Measurements from ENCODE around the gene C6orf120.

Gene C6orf120

DNA sequence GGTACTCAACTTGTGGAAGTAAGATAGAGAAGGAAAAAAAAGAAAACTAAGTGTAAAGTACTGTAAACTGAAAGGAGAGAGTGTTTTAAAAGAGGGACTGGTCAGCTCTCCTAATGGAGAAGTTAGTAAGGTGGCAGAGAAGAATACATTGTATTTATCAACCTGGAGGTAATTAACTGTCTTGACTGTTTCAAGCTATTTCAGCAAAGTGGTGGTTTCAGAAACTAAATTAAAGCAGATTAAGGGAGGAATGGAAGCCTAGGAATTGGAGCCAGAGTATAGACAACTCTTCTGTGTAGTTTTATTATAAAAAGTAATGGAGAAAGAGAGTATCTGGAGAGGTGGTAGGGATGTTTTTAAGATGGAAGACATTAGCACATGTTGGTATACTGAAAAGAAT is 25.0 kb downstream of the C6orf120 start:
- Histone ChIP-seq H3K9me3 (ENCODE audit: control insufficient read depth, insufficient read depth, low read length) (no peaks in the 10 kb centered on the region), H3K27me3 (ENCODE audit: control insufficient read depth, insufficient read depth, low read length) (peaks cover 35% of the 10 kb centered on the region), H3K9ac (ENCODE audit: low read depth, low read length) (no peak overlapping the region), H3K4me3 (ENCODE audit: low read depth, low read length) (no peak overlapping the region), H3K4me1 (ENCODE audit: control insufficient read depth, insufficient read depth, low read length) (peaks cover 9% of the 10 kb centered on the region), H3K36me3 (ENCODE audit: control insufficient read depth, insufficient read depth, low read length) (no peaks in the 10 kb centered on the region)

GRCh38 chr6:169729961-169730360 is 28.0 kb downstream of the C6orf120 start:
- H3K27me3 ChIP-seq (ENCODE audit: control insufficient read depth, insufficient read depth, low read length): peaks cover 23% of the 10 kb centered on the region
- H3K36me3 ChIP-seq (ENCODE audit: control insufficient read depth, insufficient read depth, low read length): no peaks in the 10 kb centered on the region
- no peak overlapping the region for H3K9ac ChIP-seq (ENCODE audit: low read depth, low read length)
- peaks cover 5% of the 10 kb centered on the region for H3K4me1 ChIP-seq (ENCODE audit: control insufficient read depth, insufficient read depth, low read length)
- H3K4me3 ChIP-seq (ENCODE audit: low read depth, low read length): no peak overlapping the region
- H3K9me3 ChIP-seq (ENCODE audit: control insufficient read depth, insufficient read depth, low read length): no peaks in the 10 kb centered on the region

DNA sequence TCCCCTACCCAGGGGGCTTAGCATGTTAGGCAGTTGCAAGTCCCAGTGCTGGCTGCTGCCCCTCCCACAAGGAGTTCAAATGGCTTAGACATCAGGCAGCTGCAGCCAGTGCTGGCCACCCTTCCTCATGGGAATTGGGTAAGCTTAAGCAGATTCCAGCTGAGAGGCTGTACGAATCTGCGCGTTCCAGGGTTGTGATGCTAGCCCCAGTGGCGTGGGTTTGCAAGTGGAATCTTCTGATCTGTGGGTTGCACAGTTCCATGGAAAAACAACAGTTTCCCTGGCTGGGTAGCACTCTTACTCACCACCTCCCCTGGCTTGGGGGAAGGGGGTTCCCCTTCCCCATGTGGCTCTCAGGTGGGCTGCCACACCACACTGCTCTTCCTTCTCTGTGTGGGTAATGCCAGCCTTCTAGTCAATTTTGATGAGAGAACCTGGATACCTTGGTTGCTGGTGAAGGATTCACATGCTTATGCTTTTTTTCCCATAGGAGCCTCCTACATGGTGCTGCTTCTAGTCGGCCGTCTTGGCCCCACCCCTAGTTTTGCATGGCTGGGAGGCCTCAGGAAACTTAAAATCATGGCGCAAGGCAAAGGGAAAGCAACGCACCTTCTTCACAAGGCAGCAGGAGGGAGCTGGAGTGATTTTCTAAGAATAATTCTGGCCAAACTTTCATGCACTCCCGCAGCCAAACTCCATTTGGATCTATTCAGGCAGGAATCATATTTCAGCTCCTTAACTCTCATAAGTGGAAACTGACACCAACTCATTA is 36.5 kb downstream of the C6orf120 start:
- H3K4me3 ChIP-seq (ENCODE audit: low read depth, low read length): no peak overlapping the region
- H3K36me3 ChIP-seq (ENCODE audit: control insufficient read depth, insufficient read depth, low read length): no peaks in the 10 kb centered on the region
- H3K4me1 ChIP-seq (ENCODE audit: control insufficient read depth, insufficient read depth, low read length): no peaks in the 10 kb centered on the region
- no peaks in the 10 kb centered on the region for H3K27me3 ChIP-seq (ENCODE audit: control insufficient read depth, insufficient read depth, low read length)
- H3K9ac ChIP-seq (ENCODE audit: low read depth, low read length): no peak overlapping the region
- H3K9me3 ChIP-seq (ENCODE audit: control insufficient read depth, insufficient read depth, low read length): no peaks in the 10 kb centered on the region

GRCh38 chr6:169738976-169739529 is 37.1 kb downstream of the C6orf120 start:
- Histone ChIP-seq H3K9me3 (ENCODE audit: control insufficient read depth, insufficient read depth, low read length) (no peaks in the 10 kb centered on the region), H3K36me3 (ENCODE audit: control insufficient read depth, insufficient read depth, low read length) (no peaks in the 10 kb centered on the region), H3K9ac (ENCODE audit: low read depth, low read length) (no peak overlapping the region), H3K27me3 (ENCODE audit: control insufficient read depth, insufficient read depth, low read length) (no peaks in the 10 kb centered on the region), H3K4me1 (ENCODE audit: control insufficient read depth, insufficient read depth, low read length) (no peaks in the 10 kb centered on the region), H3K4me3 (ENCODE audit: low read depth, low read length) (no peak overlapping the region)

DNA sequence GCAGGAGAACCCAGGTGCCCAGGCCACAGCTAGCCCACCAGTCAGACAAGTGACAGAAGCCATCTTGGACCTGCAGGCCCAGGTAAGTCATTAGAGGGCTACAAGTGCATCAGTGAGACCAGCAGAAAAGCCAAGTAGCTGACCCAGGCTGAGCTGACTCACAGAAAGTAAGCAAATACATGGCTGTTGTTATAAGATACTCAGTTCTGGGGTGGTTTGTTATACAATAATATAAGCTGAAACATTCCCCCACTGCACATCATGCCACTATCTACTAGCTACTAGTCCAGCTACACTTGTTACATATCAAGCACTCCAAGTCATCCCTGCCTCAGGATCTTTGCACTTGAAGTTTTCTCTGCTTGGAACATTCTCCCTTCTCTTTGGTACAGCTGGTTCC is 39.4 kb downstream of the C6orf120 start:
- Histone ChIP-seq H3K36me3 (ENCODE audit: control insufficient read depth, insufficient read depth, low read length) (no peaks in the 10 kb centered on the region), H3K27me3 (ENCODE audit: control insufficient read depth, insufficient read depth, low read length) (no peaks in the 10 kb centered on the region)

DNA sequence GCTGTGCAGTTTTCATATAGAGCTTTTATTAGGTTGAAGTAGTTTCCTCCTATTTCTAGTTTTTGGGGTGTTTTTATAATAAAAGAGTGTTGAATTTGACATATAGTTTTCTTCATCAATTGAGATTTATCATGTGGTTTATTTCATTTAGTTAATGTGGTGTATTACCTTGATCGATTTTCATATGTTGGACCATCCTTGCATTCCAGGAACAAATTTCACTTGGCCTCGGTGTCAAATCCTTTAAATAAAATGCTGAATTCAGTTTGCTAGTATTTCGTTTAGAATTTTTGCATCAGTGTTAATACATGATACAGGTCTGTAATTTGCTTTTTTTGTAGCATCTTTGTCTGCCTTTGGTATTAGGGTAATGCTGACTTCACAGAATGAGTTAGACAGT is 43.5 kb downstream of the C6orf120 start:
- H3K9ac ChIP-seq (ENCODE audit: low read depth, low read length): no peak overlapping the region
- no peaks in the 10 kb centered on the region for H3K9me3 ChIP-seq (ENCODE audit: control insufficient read depth, insufficient read depth, low read length)
- H3K36me3 ChIP-seq (ENCODE audit: control insufficient read depth, insufficient read depth, low read length): no peaks in the 10 kb centered on the region
- no peak overlapping the region for H3K4me3 ChIP-seq (ENCODE audit: low read depth, low read length)
- no peaks in the 10 kb centered on the region for H3K27me3 ChIP-seq (ENCODE audit: control insufficient read depth, insufficient read depth, low read length)
- H3K4me1 ChIP-seq (ENCODE audit: control insufficient read depth, insufficient read depth, low read length): peaks cover 4% of the 10 kb centered on the region

More for the DNA sequence above, 39.4 kb downstream of the C6orf120 start:
- Histone ChIP-seq H3K4me3 (ENCODE audit: low read depth, low read length) (no peak overlapping the region), H3K9me3 (ENCODE audit: control insufficient read depth, insufficient read depth, low read length) (no peaks in the 10 kb centered on the region), H3K4me1 (ENCODE audit: control insufficient read depth, insufficient read depth, low read length) (no peaks in the 10 kb centered on the region), H3K9ac (ENCODE audit: low read depth, low read length) (no peak overlapping the region)

GRCh38 chr6:169746556-169746955 is 44.6 kb downstream of the C6orf120 start:
- Histone ChIP-seq H3K27me3 (ENCODE audit: control insufficient read depth, insufficient read depth, low read length) (no peaks in the 10 kb centered on the region), H3K4me3 (ENCODE audit: low read depth, low read length) (no peak overlapping the region), H3K9me3 (ENCODE audit: control insufficient read depth, insufficient read depth, low read length) (no peaks in the 10 kb centered on the region), H3K9ac (ENCODE audit: low read depth, low read length) (no peak overlapping the region), H3K36me3 (ENCODE audit: control insufficient read depth, insufficient read depth, low read length) (no peaks in the 10 kb centered on the region), H3K4me1 (ENCODE audit: control insufficient read depth, insufficient read depth, low read length) (peaks cover 9% of the 10 kb centered on the region)

- Histone ChIP-seq H3K4me3 (ENCODE audit: low read depth, low read length) (peak within 1 kb of the TSS; percentile 95), H3K36me3 (ENCODE audit: control insufficient read depth, insufficient read depth, low read length) (no peaks in the 10 kb centered on the region), H3K9me3 (ENCODE audit: control insufficient read depth, insufficient read depth, low read length) (no peaks in the 10 kb centered on the region), H3K4me1 (ENCODE audit: control insufficient read depth, insufficient read depth, low read length) (peaks cover 18% of the 10 kb centered on the region), H3K9ac (ENCODE audit: low read depth, low read length) (peak within 1 kb of the TSS; percentile 96), H3K27me3 (ENCODE audit: control insufficient read depth, insufficient read depth, low read length) (no peaks in the 10 kb centered on the region)
These were observed 49.5 kb downstream of the C6orf120 start, which contains the start of the genes DYNLT2 and ERMARD for GRCh38 chr6:169751242-169752073. DYNLT2 (minus strand) TSS chr6:169751572; CDS start chr6:169751458, 114 bp downstream. ERMARD (plus strand) TSS chr6:169751622; CDS start chr6:169751658, 36 bp downstream.

DNA sequence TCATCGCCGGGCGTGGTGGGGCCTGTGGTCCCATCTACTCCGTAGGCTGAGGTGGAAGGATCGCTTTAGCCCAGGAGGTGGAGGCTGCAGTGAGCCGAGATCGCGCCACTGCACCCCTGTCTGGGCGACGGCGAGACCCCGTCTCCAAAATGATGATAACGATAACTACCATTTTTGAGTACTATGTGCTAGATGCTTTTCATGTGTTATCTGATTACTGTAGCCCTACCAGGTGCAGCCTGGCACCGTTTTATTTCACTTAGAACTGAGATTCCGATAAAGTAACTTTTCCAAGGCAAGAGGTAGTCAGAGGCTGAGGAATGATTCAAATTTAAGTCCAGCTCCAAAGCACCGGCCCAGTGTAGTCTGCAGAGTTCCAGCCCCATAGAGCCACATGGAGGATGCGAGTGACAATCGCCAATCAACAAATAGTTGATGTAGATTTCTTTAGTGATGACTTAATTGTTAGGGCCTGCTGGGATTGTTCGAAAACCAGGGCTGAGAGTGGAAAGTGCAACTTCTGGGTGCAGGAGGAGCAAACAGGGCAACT is 50.2 kb downstream of the C6orf120 start:
- H3K27me3 ChIP-seq (ENCODE audit: control insufficient read depth, insufficient read depth, low read length): no peaks in the 10 kb centered on the region
- no peaks in the 10 kb centered on the region for H3K9me3 ChIP-seq (ENCODE audit: control insufficient read depth, insufficient read depth, low read length)

More for the DNA sequence above, 50.2 kb downstream of the C6orf120 start:
- Histone ChIP-seq H3K36me3 (ENCODE audit: control insufficient read depth, insufficient read depth, low read length) (no peaks in the 10 kb centered on the region), H3K4me1 (ENCODE audit: control insufficient read depth, insufficient read depth, low read length) (peaks cover 18% of the 10 kb centered on the region), H3K4me3 (ENCODE audit: low read depth, low read length) (peak overlapping the region; percentile 95), H3K9ac (ENCODE audit: low read depth, low read length) (peak overlapping the region; percentile 96)
